RKO (cell line): ENCODE measurements around the gene OR10G8.
"Not testable (repeated sequence)": the region's sequence is repeated elsewhere in the genome, so short reads cannot be mapped to it uniquely, and the experiment has no call there.

Experiments
- DNase-seq: peaks from one replicate; pipeline ENCODE4 v3.0.0-alpha.2; 2016; ENCODE audit warnings: low spot score

Gene OR10G8, protein sequence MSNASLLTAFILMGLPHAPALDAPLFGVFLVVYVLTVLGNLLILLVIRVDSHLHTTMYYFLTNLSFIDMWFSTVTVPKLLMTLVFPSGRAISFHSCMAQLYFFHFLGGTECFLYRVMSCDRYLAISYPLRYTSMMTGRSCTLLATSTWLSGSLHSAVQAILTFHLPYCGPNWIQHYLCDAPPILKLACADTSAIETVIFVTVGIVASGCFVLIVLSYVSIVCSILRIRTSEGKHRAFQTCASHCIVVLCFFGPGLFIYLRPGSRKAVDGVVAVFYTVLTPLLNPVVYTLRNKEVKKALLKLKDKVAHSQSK

DNA sequence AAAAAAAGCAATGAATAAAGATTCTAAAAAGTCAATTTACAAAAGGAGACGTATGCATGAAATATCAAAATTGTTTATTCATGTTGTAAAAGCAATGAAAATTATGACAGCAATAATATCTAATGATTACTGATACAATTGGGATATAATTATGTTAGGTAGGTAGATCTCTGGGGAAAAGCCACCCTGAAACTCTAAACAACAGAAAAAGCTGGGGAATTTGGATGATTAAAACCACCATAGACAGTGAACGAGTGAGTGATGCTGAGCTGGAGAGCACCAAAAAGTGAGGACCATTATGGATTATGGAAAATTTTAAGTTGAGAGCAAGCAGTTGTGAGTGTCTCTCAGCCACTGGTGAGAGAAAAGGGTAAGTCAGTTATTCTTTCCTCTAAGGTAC is at the start of gene OR10G8:
Gene OR10G8, plus strand, starts transcription at position 301 of the 400 bp plus-strand sequence. CDS start 2,825 bp downstream, outside the sequence.
- DNase-seq = no peak

DNA sequence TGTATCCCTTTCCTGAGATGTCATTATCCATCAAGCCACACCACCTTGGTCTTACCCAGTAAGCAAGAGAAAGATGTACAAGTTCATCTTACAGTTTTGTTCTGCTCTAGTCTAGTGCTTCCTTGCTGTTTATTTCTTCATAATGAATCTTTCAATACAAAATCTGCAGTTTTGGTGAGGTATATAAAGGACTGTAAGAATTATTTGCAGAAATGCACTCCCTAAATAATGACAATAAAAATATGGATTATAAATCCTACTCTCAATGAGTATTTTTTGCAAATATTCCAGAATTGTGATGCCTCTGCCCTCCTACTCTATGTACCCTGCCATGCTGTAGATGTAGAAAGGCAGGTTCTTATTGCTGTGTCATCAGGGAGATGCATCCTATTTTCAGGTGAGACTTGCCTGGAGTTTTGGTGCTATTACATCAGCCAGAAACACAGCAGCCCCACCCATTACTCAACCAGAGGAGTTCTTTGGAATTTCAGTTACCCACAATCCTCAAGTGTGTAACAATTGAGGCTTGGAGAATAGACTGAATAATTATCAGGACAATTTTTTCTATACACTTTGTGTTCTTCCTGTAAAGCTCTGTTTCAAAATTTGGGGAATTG is 48.8 kb upstream of the OR10G8 start, which contains the start of gene OR10S1:
Gene OR10S1, minus strand, starts transcription at position 51 of the 617 bp plus-strand sequence. CDS start 117 bp downstream, outside the sequence.
- no peak for DNase-seq

GRCh38 chr11:123979311-123979710 is 47.3 kb upstream of the OR10G8 start:
- no peak for DNase-seq

DNA sequence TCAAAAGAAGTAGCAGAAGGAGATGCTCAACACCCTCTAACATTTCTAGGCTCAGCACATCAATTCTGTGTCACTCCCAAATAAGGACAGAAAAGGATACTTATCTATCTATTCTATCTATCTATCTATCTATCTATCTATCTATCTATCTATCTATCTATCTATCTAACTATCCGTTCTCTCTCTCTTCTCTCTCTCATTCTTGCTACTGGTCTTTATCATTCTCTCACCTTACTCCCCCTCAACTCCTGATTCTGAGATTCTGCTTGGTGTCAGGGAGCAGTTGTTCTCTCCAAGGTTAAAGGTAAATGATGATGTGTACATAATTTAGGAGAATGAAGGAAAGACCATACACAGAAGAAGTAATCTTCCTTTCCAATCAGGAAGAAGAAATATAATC is 31.5 kb upstream of the OR10G8 start, which contains the start of gene OR10G6:
Gene OR10G6, minus strand, starts transcription at position 43 of the 400 bp plus-strand sequence. Its CDS starts 0 bp downstream, at position 43.
- no peak for DNase-seq

GRCh38 chr11:124012697-124013096 is 13.9 kb upstream of the OR10G8 start, which contains the start of gene OR10G4:
OR10G4 (plus strand) TSS chr11:124012997; CDS start chr11:124015575, 2,578 bp downstream.
- no peak for DNase-seq

- not testable (repeated sequence) for DNase-seq
Observed at GRCh38 chr11:124015837-124016236, 10.8 kb upstream of the OR10G8 start.

DNA sequence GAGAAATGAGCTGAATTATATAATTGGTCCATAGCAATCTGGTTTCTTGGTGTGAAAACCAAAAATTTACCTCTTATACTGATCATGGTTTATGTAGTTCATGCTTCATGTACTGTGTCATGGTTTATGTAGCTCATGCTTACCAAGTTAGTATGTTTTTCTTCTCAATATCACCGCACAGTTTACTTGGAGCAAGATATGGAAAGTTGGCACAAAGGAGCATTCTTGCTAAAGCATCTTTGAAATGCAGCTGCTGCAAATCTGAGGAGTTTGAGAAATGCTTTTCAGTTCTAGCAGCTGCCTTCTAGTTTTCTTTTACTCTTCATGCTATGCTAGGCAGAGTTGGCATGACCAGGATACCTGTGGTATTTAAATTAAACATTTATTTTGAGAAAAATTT is 10.1 kb downstream of the OR10G8 start:
- DNase-seq = no peak

GRCh38 chr11:124039557-124039956 is 13.0 kb downstream of the OR10G8 start:
- no peak for DNase-seq

GRCh38 chr11:124041254-124041653 is 14.7 kb downstream of the OR10G8 start, which contains the start of gene OR10G7:
OR10G7 (minus strand) TSS chr11:124041325; CDS start chr11:124039001, 2,324 bp downstream.
- no peak for DNase-seq

GRCh38 chr11:124043420-124043819 is 16.8 kb downstream of the OR10G8 start:
- DNase-seq = no peak

- no peak for DNase-seq
Observed at GRCh38 chr11:124050748-124051147, 24.1 kb downstream of the OR10G8 start.

GRCh38 chr11:124052966-124053365 is 26.4 kb downstream of the OR10G8 start:
- no peak for DNase-seq

- no peak for DNase-seq
Observed at GRCh38 chr11:124068601-124069110, 42.1 kb downstream of the OR10G8 start.

- peak; percentile 70 for DNase-seq
Observed at GRCh38 chr11:124069429-124070401, 43.1 kb downstream of the OR10G8 start.

DNA sequence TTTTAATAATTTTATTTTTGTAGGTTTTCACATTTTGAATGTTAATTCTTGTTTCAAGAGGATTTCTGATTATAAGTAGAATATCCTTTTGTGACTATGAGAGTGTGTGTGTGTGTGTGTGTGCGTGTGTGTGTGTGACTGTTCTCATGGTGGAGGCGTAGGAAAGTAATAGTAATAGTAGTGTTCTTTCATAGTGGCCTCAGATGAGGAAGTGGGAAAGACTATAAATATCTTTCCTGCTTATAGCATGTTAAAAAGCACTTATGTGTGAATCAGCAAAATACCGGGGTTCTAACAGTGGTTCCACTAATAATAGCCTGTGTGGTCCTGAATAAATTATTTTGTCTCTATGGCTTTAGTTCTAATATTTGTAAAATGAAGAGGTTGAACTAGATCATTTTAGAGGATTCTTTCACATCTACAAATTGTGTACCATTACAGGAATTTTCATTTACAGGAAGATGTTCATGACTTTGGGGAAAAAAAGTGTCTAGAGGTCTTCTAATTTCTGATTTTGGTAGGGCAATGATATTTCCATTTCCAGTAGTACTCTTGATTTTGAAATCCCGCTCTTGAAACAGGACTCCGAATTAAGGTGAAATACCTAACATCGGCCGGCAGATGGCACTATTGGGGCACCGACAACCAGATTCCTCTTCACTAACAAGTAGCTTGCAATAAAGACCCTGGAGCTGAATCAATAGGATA is 44.5 kb downstream of the OR10G8 start:
- peak; percentile 63 for DNase-seq

DNA sequence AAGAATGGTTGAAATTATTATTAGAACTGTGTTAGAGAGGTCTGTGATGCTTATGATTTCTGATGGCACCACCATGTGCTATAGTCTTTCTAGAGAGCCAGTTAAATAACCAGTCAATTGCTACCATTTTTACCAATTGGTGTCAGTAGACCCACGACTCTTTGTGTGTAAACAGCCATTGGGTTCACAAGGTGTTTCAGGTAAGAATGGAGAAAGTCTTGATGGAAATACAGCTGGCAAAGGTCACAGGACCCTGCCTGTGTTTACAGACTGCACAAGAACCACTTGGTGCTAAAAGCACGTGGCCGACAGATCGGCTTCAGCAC is 45.0 kb downstream of the OR10G8 start:
- DNase-seq = no peak

- DNase-seq = no peak
Observed at GRCh38 chr11:124072147-124072546, 45.5 kb downstream of the OR10G8 start.

GRCh38 chr11:124074554-124074953 is 48.0 kb downstream of the OR10G8 start:
- DNase-seq = no peak

GRCh38 chr11:124075492-124075840 is 48.9 kb downstream of the OR10G8 start:
- no peak for DNase-seq

- no peak for DNase-seq
Observed at GRCh38 chr11:124075841-124076651, 49.4 kb downstream of the OR10G8 start.
